ENCODE data around the gene DNASE1L2. TPM values are rescaled to one million over a fixed set of nuclear protein-coding genes. Genes with fewer than 3 reads are reported as not detected.

DNASE1L2 gene
- total and polyA plus RNA-seq, 10 of the 15 experiments (the other 5 are each of a cell fraction or from before 2014, with no cell fraction given) = 0.06 to 1.5 (median 0.29) TPM

DNA sequence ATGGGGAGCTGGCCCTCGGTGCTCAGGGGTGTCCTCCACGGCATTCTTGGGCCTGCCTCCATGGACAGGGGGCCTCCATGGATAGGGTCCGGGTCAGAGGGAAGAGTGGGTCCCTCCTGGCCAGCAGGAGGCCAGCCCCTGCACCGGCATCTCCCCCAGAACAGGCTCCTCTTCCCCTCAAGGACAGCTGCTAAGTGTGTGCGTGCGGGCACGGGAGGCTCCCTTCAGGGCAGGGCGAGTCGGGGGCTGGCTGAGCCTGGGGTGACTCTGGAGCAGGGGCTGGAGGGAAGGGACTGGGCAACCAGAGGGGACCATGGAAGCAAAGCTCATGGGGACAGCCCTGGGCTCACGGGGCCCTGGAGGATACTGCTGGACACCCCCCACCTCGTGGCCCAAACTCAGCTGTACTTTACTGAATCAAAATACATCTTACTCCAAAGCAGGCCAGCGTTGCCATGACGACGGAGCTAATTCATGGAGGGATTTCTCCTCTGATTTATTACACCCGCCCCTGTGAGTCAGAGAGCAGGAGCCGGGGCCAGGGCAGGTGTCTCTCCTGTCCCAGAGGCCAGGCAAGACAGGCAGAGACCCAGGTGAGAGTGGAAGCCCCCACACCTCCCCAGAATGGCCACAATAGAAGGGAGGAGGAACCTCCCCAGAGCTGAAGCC, 41.9 kb upstream of the DNASE1L2 start:
- H3K9ac ChIP-seq (ENCODE audit: control insufficient read depth, insufficient read depth, low read length) = no peak overlapping the region
- SMC1A ChIA-PET (ENCODE audit: uncharacterized antibody, unreplicated experiment) = no interaction called here
- no peaks in the 10 kb centered on the region; the same call in 1 of the 2 replicates for H3K4me1 ChIP-seq (ENCODE audit: control insufficient read depth, insufficient read depth, low read length)
- no peak overlapping the region for H2AFZ ChIP-seq (ENCODE audit: control insufficient read depth, low read depth, low read length)
- no peaks in the 10 kb centered on the region for H3K9me3 ChIP-seq (replicated peaks; ENCODE audit: control insufficient read depth, insufficient read depth, low read length)
- H4K20me1 ChIP-seq (ENCODE audit: control insufficient read depth, insufficient read depth) = no peaks in the 10 kb centered on the region
- DNase-seq (ENCODE audit: low read depth, low spot score) (no peak), FAIRE-seq (no peak), ATAC-seq (no peak; the same call in 2 of the 3 replicates)
- H3K27me3 ChIP-seq (replicated peaks in 1 of 2; ENCODE audit: control insufficient read depth in 2 of 2, insufficient read depth in 2 of 2, low read length in 1 of 2) = peaks cover 12 to 15% of the 10 kb centered on the region in 2 experiments
- CTCF ChIA-PET = interaction anchor here (0.5 to 2.0 kb wide), 9 partner anchors 17 to 313 kb away, joined by 3 to 10 read pairs (median 3); partner anchors contain the start of genes ECI1 and PGP
- no peak overlapping the region for H3K4me3 ChIP-seq
- 39% methylated on average over 16 of the region's 16 CpGs for WGBS (ENCODE audit: insufficient coverage, insufficient replicate concordance, low lambda C conversion rate, missing lambda C conversion rate)
- no TSS peak for BruUV-seq (replicated peaks)
- no peaks in the 10 kb centered on the region for H3K79me2 ChIP-seq (ENCODE audit: control insufficient read depth, insufficient read depth, low read length)
- H3K4me2 ChIP-seq (ENCODE audit: control insufficient read depth, insufficient read depth) = no peak overlapping the region
- no peak overlapping the region for H3K27ac ChIP-seq (ENCODE audit: control insufficient read depth, insufficient read depth)
- POLR2A ChIA-PET = interaction anchor here (0.6 kb wide), 1 partner anchor 212 kb away, joined by 8 read pairs; no protein-coding TSS in a partner anchor
- intact Hi-C loops (cut with micrococcal nuclease; ENCODE audit: unreplicated experiment) (loop anchor here (2.0 kb wide), 1 partner anchor 307 kb away; no protein-coding TSS in a partner anchor), in situ Hi-C loops (cut with MboI) (no loop called here)
- RAD21 ChIA-PET (ENCODE audit: unreplicated experiment) = interaction anchor here (1.0 to 1.5 kb wide), 3 partner anchors 57 to 307 kb away, joined by 4 to 11 read pairs (median 10); partner anchors contain the start of gene ECI1
- H3K36me3 ChIP-seq (ENCODE audit: control insufficient read depth in 2 of 2, insufficient read depth in 2 of 2, low read length in 1 of 2) = no peaks in the 10 kb centered on the region
- TF ChIP-seq, protein P1, sequence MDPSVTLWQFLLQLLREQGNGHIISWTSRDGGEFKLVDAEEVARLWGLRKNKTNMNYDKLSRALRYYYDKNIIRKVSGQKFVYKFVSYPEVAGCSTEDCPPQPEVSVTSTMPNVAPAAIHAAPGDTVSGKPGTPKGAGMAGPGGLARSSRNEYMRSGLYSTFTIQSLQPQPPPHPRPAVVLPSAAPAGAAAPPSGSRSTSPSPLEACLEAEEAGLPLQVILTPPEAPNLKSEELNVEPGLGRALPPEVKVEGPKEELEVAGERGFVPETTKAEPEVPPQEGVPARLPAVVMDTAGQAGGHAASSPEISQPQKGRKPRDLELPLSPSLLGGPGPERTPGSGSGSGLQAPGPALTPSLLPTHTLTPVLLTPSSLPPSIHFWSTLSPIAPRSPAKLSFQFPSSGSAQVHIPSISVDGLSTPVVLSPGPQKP (IDR thresholded peaks at IDR 0.05; ENCODE audit: low read depth, low read length) = no peak
- TF ChIP-seq BRCA1 (IDR thresholded peaks at IDR 0.05; ENCODE audit: low read depth, low read length) (no peak), POLR2A (IDR thresholded peaks at IDR 0.05; ENCODE audit: low read depth, low read length) (no peak), RCOR1 (conservative IDR thresholded peaks at IDR 0.05; ENCODE audit: low read depth, low read length) (no peak), NR2C1 (IDR thresholded peaks at IDR 0.05) (no peak), ZNF24 (IDR thresholded peaks at IDR 0.05) (no peak)
- TF ChIP-seq, protein P2, sequence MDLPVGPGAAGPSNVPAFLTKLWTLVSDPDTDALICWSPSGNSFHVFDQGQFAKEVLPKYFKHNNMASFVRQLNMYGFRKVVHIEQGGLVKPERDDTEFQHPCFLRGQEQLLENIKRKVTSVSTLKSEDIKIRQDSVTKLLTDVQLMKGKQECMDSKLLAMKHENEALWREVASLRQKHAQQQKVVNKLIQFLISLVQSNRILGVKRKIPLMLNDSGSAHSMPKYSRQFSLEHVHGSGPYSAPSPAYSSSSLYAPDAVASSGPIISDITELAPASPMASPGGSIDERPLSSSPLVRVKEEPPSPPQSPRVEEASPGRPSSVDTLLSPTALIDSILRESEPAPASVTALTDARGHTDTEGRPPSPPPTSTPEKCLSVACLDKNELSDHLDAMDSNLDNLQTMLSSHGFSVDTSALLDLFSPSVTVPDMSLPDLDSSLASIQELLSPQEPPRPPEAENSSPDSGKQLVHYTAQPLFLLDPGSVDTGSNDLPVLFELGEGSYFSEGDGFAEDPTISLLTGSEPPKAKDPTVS (IDR thresholded peaks at IDR 0.05; ENCODE audit: low read depth, low read length) = no peak
- TF ChIP-seq, protein P3, sequence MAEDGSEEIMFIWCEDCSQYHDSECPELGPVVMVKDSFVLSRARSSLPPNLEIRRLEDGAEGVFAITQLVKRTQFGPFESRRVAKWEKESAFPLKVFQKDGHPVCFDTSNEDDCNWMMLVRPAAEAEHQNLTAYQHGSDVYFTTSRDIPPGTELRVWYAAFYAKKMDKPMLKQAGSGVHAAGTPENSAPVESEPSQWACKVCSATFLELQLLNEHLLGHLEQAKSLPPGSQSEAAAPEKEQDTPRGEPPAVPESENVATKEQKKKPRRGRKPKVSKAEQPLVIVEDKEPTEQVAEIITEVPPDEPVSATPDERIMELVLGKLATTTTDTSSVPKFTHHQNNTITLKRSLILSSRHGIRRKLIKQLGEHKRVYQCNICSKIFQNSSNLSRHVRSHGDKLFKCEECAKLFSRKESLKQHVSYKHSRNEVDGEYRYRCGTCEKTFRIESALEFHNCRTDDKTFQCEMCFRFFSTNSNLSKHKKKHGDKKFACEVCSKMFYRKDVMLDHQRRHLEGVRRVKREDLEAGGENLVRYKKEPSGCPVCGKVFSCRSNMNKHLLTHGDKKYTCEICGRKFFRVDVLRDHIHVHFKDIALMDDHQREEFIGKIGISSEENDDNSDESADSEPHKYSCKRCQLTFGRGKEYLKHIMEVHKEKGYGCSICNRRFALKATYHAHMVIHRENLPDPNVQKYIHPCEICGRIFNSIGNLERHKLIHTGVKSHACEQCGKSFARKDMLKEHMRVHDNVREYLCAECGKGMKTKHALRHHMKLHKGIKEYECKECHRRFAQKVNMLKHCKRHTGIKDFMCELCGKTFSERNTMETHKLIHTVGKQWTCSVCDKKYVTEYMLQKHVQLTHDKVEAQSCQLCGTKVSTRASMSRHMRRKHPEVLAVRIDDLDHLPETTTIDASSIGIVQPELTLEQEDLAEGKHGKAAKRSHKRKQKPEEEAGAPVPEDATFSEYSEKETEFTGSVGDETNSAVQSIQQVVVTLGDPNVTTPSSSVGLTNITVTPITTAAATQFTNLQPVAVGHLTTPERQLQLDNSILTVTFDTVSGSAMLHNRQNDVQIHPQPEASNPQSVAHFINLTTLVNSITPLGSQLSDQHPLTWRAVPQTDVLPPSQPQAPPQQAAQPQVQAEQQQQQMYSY (CRISPR knock-in tag; IDR thresholded peaks at IDR 0.05) = no peak
- TF ChIP-seq, protein P4, sequence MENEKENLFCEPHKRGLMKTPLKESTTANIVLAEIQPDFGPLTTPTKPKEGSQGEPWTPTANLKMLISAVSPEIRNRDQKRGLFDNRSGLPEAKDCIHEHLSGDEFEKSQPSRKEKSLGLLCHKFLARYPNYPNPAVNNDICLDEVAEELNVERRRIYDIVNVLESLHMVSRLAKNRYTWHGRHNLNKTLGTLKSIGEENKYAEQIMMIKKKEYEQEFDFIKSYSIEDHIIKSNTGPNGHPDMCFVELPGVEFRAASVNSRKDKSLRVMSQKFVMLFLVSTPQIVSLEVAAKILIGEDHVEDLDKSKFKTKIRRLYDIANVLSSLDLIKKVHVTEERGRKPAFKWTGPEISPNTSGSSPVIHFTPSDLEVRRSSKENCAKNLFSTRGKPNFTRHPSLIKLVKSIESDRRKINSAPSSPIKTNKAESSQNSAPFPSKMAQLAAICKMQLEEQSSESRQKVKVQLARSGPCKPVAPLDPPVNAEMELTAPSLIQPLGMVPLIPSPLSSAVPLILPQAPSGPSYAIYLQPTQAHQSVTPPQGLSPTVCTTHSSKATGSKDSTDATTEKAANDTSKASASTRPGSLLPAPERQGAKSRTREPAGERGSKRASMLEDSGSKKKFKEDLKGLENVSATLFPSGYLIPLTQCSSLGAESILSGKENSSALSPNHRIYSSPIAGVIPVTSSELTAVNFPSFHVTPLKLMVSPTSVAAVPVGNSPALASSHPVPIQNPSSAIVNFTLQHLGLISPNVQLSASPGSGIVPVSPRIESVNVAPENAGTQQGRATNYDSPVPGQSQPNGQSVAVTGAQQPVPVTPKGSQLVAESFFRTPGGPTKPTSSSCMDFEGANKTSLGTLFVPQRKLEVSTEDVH (IDR thresholded peaks at IDR 0.05; ENCODE audit: low read depth, partially characterized antibody) = no peak

Measured in GM12878 (cell line).